Lower leg skin (tissue), 3 donors: ENCODE results near the gene CTLA4.

Experiments
- CTCF ChIP-seq, 3 donors: fragments of 450-650 bp; IDR thresholded peaks; one replicate each; pipeline ENCODE4 v1.5.1; 2016; ENCODE audit warnings: antibody characterized with exemption in 3 of 3, mild to moderate bottlenecking in 3 of 3, moderate library complexity in 2 of 3
- POLR2A ChIP-seq, 2 donors: fragments of 450-650 bp; IDR thresholded peaks; one replicate each; pipeline ENCODE4 v1.6.1; 2016 to 2017; ENCODE audit warnings: antibody characterized with exemption in 2 of 2, mild to moderate bottlenecking in 1 of 2, moderate library complexity in 1 of 2

- TF ChIP-seq CTCF (IDR thresholded peaks at IDR 0.05) = no peak
- no peak for TF ChIP-seq POLR2A (IDR thresholded peaks at IDR 0.05)
These were observed 49.2 kb downstream of the CTLA4 start for GRCh38 chr2:203916756-203917155.
